ENCODE measurements around the gene TXNDC12.
A peak's percentile ranks its signal among the peaks of the same experiment; 100 is the strongest.
"Not testable (repeated sequence)": the region's sequence is repeated elsewhere in the genome, so short reads cannot be mapped to it uniquely, and the experiment has no call there.

Gene TXNDC12

DNA sequence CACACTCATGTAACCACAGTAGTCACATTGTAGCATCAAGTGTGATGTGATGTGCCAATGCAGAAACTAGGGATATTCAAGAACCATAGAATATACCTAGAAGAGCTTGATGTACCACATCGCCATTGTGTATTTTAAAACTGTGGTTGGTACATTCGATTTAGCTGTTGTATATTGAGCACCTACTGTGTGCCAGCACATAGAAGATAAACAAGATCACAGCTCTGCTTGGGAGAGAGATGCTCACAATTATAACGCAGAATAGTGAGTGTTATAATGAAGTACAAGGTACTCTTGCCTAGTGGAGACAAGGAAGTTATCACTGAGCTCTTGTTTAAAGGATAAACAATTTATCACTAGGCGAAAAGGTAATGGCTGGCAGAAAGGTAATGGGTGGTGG, 5.8 kb upstream of the TXNDC12 start:
- H3K27me3 ChIP-seq (replicated peaks; ENCODE audit: control insufficient read depth, insufficient read depth, low read length): no peaks in the 10 kb centered on the region
- no peak for DNase-seq (ENCODE audit: low read depth)
- H3K4me1 ChIP-seq (ENCODE audit: control insufficient read depth, insufficient read depth, low read length): peaks cover 30% of the 10 kb centered on the region
- H3K9ac ChIP-seq (ENCODE audit: low read length): no peak overlapping the region
- peaks cover 55% of the 10 kb centered on the region for H3K36me3 ChIP-seq (ENCODE audit: control insufficient read depth, insufficient read depth, low read length, severe bottlenecking)
- no peaks in the 10 kb centered on the region for H3K9me3 ChIP-seq (ENCODE audit: control insufficient read depth, low read length)
- H3K4me3 ChIP-seq (ENCODE audit: low read length): no peak overlapping the region

DNA sequence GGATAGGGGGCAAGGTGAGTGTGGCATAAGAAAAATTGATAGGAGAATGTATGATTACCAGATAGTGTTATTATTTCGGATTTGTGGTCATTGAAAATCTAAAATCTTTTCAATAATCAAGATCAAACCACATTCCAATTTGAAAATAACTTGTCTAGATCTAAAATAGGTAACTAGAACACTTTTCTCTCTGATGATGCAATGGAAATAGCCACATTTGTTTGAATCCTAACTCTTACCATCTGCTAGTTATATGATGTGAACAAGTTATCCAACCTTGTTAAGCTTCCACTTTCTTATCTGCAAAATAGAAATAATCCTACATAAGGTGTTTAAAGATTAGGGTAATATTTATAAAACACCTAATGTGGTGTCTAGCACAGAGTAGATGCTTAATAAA, 4.9 kb upstream of the TXNDC12 start:
- H3K36me3 ChIP-seq (ENCODE audit: control insufficient read depth, insufficient read depth, low read length, severe bottlenecking): peaks cover 45% of the 10 kb centered on the region
- DNase-seq (ENCODE audit: low read depth): no peak
- H3K9me3 ChIP-seq (ENCODE audit: control insufficient read depth, low read length): no peaks in the 10 kb centered on the region
- no peak overlapping the region for H3K9ac ChIP-seq (ENCODE audit: low read length)
- H3K4me1 ChIP-seq (ENCODE audit: control insufficient read depth, insufficient read depth, low read length): peaks cover 30% of the 10 kb centered on the region
- peak overlapping the region; percentile 36 for H3K4me3 ChIP-seq (ENCODE audit: low read length)
- no peaks in the 10 kb centered on the region for H3K27me3 ChIP-seq (replicated peaks; ENCODE audit: control insufficient read depth, insufficient read depth, low read length)

- Histone ChIP-seq H3K4me1 (ENCODE audit: control insufficient read depth, insufficient read depth, low read length) (peaks cover 34% of the 10 kb centered on the region), H3K36me3 (ENCODE audit: control insufficient read depth, insufficient read depth, low read length, severe bottlenecking) (peaks cover 40% of the 10 kb centered on the region), H3K4me3 (ENCODE audit: low read length) (peak overlapping the region; percentile 36), H3K9me3 (ENCODE audit: control insufficient read depth, low read length) (no peaks in the 10 kb centered on the region), H3K27me3 (replicated peaks; ENCODE audit: control insufficient read depth, insufficient read depth, low read length) (no peaks in the 10 kb centered on the region), H3K9ac (ENCODE audit: low read length) (peak overlapping the region; percentile 35)
- peak; percentile 83 for DNase-seq (ENCODE audit: low read depth)
Observed at GRCh38 chr1:52059321-52059720, 4.3 kb upstream of the TXNDC12 start.

GRCh38 chr1:52057876-52058415, 3.0 kb upstream of the TXNDC12 start:
- peaks cover 26% of the 10 kb centered on the region for H3K36me3 ChIP-seq (ENCODE audit: control insufficient read depth, insufficient read depth, low read length, severe bottlenecking)
- H3K4me3 ChIP-seq (ENCODE audit: low read length): peak overlapping the region; percentile 97
- peaks cover 43% of the 10 kb centered on the region for H3K4me1 ChIP-seq (ENCODE audit: control insufficient read depth, insufficient read depth, low read length)
- H3K9ac ChIP-seq (ENCODE audit: low read length): peak overlapping the region; percentile 54
- H3K27me3 ChIP-seq (replicated peaks; ENCODE audit: control insufficient read depth, insufficient read depth, low read length): no peaks in the 10 kb centered on the region
- peak; percentile 34 for DNase-seq (ENCODE audit: low read depth)
- H3K9me3 ChIP-seq (ENCODE audit: control insufficient read depth, low read length): no peaks in the 10 kb centered on the region

DNA sequence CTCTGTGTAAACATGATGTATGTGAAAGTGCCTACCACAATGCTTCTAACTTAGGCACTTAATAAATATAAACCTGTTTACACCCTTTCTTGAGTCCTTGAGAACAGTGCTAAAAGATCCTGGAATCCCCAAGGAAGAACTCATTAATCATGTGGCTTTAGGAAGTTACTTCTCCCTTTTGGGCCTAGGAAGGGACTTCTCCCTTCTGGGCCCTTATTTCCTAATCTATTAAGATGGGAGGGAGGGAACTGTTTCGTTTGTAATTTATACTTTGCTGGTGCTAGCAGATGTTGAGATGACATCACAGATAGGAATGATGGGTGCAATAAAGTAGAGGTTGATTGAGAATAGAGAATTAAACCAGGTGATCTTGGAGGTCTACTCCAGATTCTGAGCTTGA, 2.3 kb upstream of the TXNDC12 start:
- DNase-seq (ENCODE audit: low read depth): peak; percentile 40
- H3K4me1 ChIP-seq (ENCODE audit: control insufficient read depth, insufficient read depth, low read length): peaks cover 43% of the 10 kb centered on the region

GRCh38 chr1:52056937-52057231, 1.9 kb upstream of the TXNDC12 start:
- H3K9me3 ChIP-seq (ENCODE audit: control insufficient read depth, low read length): no peaks in the 10 kb centered on the region
- H3K36me3 ChIP-seq (ENCODE audit: control insufficient read depth, insufficient read depth, low read length, severe bottlenecking): peaks cover 24% of the 10 kb centered on the region
- peaks cover 43% of the 10 kb centered on the region for H3K4me1 ChIP-seq (ENCODE audit: control insufficient read depth, insufficient read depth, low read length)
- peak overlapping the region; percentile 94 for H3K9ac ChIP-seq (ENCODE audit: low read length)
- peak overlapping the region; percentile 97 for H3K4me3 ChIP-seq (ENCODE audit: low read length)
- no peaks in the 10 kb centered on the region for H3K27me3 ChIP-seq (replicated peaks; ENCODE audit: control insufficient read depth, insufficient read depth, low read length)
- DNase-seq (ENCODE audit: low read depth): no peak

More for the DNA sequence above, 2.3 kb upstream of the TXNDC12 start:
- Histone ChIP-seq H3K9ac (ENCODE audit: low read length) (peak overlapping the region; percentile 94), H3K27me3 (replicated peaks; ENCODE audit: control insufficient read depth, insufficient read depth, low read length) (no peaks in the 10 kb centered on the region), H3K4me3 (ENCODE audit: low read length) (peak overlapping the region; percentile 97), H3K9me3 (ENCODE audit: control insufficient read depth, low read length) (no peaks in the 10 kb centered on the region), H3K36me3 (ENCODE audit: control insufficient read depth, insufficient read depth, low read length, severe bottlenecking) (peaks cover 21% of the 10 kb centered on the region)

DNA sequence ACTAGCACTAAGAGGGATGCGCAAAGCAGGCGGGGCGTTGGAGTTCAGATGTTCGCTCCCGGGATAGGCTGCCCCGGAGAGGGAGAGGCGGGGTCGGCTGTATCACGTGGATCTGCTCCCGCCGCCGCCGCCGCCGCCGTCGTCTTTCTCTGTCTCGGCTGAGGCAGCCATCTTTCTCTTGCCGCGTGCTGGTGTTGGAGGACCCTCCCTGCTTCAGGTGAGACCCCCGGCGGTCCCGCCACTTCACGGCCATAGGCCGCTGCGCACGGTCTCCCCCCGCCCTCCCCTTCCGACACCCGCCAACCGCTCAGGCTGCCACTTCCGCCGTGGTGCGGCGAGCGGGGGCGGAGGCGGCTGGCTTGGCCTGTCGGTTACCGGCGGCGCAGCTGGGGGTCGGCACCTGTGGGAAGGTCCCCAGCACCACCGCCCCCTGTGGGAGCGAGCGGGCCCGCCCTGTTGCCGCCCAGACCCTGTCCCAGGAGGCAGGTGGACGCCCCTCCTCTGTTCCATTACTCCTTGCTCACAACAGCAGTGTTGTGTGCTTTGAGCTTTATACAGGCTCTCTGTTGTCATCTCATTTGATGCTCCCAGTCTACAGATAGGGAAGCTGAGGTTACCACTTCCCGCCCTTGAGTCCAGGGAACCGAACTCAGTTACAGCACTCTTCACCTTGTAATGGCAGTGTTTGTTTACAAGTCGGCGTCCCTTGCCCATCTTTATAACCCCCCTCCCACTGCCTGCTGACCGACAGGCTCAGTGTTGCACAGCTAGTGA, 1.4 kb upstream of the TXNDC12 start, which contains the start of gene BTF3L4:
Gene BTF3L4 (plus strand): TSS at position 133 of the 774 bp plus-strand sequence. CDS start 3,553 bp downstream, outside the sequence.
- Histone ChIP-seq H3K4me3 (ENCODE audit: low read length) (peak within 1 kb of the TSS; percentile 97), H3K4me1 (ENCODE audit: control insufficient read depth, insufficient read depth, low read length) (peaks cover 43% of the 10 kb centered on the region), H3K9ac (ENCODE audit: low read length) (peak within 1 kb of the TSS; percentile 94), H3K27me3 (replicated peaks; ENCODE audit: control insufficient read depth, insufficient read depth, low read length) (no peaks in the 10 kb centered on the region), H3K36me3 (ENCODE audit: control insufficient read depth, insufficient read depth, low read length, severe bottlenecking) (peaks cover 26% of the 10 kb centered on the region), H3K9me3 (ENCODE audit: control insufficient read depth, low read length) (no peaks in the 10 kb centered on the region)
- DNase-seq (ENCODE audit: low read depth): peak; percentile 97

DNA sequence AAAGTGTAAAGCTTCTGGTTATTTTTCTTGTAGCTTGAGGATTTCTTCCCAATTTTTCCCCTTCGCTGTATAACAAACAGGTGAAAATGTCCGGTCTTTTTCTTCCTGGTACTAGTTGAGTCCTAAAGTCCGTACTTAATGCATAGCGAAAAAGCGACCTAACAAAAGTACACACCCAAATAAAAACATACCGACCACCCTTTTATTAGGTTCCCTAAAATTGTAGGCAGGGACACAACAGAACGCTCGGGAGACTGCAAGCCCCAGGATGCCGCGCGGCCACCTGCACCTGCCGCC, 823 bp upstream of the TXNDC12 start:
- peaks cover 20% of the 10 kb centered on the region for H3K36me3 ChIP-seq (ENCODE audit: control insufficient read depth, insufficient read depth, low read length, severe bottlenecking)

DNA sequence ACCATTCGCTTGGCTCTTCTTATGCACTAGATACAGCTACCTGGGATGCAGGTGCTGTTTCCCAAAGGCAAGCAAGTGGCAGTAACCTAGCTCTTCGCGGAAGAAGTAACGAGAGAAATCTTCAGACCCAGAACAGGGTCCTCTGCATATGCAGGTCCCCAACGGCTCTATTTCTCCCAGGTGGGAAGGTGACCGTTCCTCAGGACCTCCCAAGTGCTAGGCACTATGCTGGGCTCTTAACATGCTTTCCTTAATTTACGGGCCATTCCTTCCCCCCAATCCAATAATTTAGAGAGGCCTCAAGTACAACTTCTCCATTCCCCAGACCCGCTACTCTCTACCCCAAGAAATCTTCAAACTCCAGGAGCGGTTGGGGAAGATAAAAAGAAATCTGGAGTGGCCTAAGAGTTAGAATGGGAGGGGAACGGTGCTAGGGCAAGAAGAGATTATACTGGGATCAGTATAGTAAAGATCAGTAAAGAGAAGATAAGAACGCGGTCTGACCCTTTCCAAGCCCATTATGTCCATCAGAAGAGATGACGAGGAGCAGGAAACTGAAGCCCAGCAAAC, 410 bp downstream of the TXNDC12 start:
- no peak for DNase-seq (ENCODE audit: low read depth)
- Histone ChIP-seq H3K36me3 (ENCODE audit: control insufficient read depth, insufficient read depth, low read length, severe bottlenecking) (peaks cover 10% of the 10 kb centered on the region), H3K9me3 (ENCODE audit: control insufficient read depth, low read length) (no peaks in the 10 kb centered on the region), H3K27me3 (replicated peaks; ENCODE audit: control insufficient read depth, insufficient read depth, low read length) (no peaks in the 10 kb centered on the region), H3K4me3 (ENCODE audit: low read length) (peak overlapping the region; percentile 97), H3K9ac (ENCODE audit: low read length) (peak overlapping the region; percentile 94), H3K4me1 (ENCODE audit: control insufficient read depth, insufficient read depth, low read length) (peaks cover 47% of the 10 kb centered on the region)

More for the DNA sequence above, 823 bp upstream of the TXNDC12 start:
- peaks cover 45% of the 10 kb centered on the region for H3K4me1 ChIP-seq (ENCODE audit: control insufficient read depth, insufficient read depth, low read length)
- H3K9me3 ChIP-seq (ENCODE audit: control insufficient read depth, low read length): no peaks in the 10 kb centered on the region
- peak overlapping the region; percentile 97 for H3K4me3 ChIP-seq (ENCODE audit: low read length)
- no peak for DNase-seq (ENCODE audit: low read depth)
- peak overlapping the region; percentile 94 for H3K9ac ChIP-seq (ENCODE audit: low read length)
- H3K27me3 ChIP-seq (replicated peaks; ENCODE audit: control insufficient read depth, insufficient read depth, low read length): no peaks in the 10 kb centered on the region

GRCh38 chr1:52053862-52054261, 1.1 kb downstream of the TXNDC12 start:
- no peak for DNase-seq (ENCODE audit: low read depth)
- Histone ChIP-seq H3K4me1 (ENCODE audit: control insufficient read depth, insufficient read depth, low read length) (peaks cover 39% of the 10 kb centered on the region), H3K9me3 (ENCODE audit: control insufficient read depth, low read length) (no peaks in the 10 kb centered on the region), H3K9ac (ENCODE audit: low read length) (peak overlapping the region; percentile 94), H3K36me3 (ENCODE audit: control insufficient read depth, insufficient read depth, low read length, severe bottlenecking) (peaks cover 10% of the 10 kb centered on the region), H3K4me3 (ENCODE audit: low read length) (peak overlapping the region; percentile 97), H3K27me3 (replicated peaks; ENCODE audit: control insufficient read depth, insufficient read depth, low read length) (no peaks in the 10 kb centered on the region)

GRCh38 chr1:52049337-52049736, 5.7 kb downstream of the TXNDC12 start:
- not testable (repeated sequence) for DNase-seq (ENCODE audit: low read depth); H3K9ac ChIP-seq (ENCODE audit: low read length); H3K27me3 ChIP-seq (replicated peaks; ENCODE audit: control insufficient read depth, insufficient read depth, low read length); H3K4me3 ChIP-seq (ENCODE audit: low read length); H3K9me3 ChIP-seq (ENCODE audit: control insufficient read depth, low read length)
- Histone ChIP-seq H3K36me3 (ENCODE audit: control insufficient read depth, insufficient read depth, low read length, severe bottlenecking) (peaks cover 15% of the 10 kb centered on the region), H3K4me1 (ENCODE audit: control insufficient read depth, insufficient read depth, low read length) (peaks cover 16% of the 10 kb centered on the region)

Measured in adipocyte (in vitro differentiated cells).